GM10847 (cell line): Measurements from ENCODE around the gene BBOX1.

Experiments used
- POLR2A ChIP-seq: IDR thresholded peaks from 2 replicates; pipeline ENCODE4 v1.6.1; 2011; ENCODE audit not compliant: insufficient read length; ENCODE audit errors: extremely low read depth

Gene BBOX1

DNA sequence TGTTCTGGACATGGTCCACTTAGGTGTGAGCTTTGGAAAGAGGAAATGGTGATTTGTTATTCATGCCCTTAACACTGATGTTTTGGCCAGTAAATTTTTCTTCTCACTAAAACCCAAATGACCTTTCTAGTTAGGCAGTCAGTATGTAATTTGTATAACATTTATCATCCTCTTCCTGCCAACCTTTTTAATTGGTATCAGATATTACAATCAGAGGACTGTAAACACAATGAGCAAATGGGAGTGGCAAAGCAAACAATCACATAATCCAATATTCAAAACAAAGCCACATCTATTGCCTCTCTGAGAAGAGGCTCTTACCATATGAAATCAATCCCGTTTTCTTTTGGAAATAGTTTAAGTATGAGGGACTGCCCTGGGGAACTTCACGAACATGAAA is 49.1 kb downstream of the BBOX1 start:
- no peak for TF ChIP-seq POLR2A

DNA sequence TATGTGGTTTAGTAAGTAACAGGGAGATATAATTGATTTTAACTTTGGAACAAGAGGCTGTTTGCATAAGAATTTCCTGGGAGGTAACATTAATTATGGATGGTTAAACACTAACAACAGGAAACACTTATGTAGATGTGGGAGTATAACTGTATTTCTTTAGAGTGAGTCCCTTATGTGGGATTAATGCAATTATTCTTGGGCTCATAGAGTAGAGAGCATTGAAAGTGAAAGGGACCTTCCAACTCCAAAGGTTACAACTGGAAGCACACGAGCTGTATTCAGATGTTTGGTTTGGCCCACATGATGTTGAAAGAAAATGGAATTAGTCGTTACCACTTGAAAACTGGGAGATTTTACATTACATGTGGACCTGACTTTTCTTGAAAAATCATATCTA is 53.5 kb downstream of the BBOX1 start:
- no peak for TF ChIP-seq POLR2A

DNA sequence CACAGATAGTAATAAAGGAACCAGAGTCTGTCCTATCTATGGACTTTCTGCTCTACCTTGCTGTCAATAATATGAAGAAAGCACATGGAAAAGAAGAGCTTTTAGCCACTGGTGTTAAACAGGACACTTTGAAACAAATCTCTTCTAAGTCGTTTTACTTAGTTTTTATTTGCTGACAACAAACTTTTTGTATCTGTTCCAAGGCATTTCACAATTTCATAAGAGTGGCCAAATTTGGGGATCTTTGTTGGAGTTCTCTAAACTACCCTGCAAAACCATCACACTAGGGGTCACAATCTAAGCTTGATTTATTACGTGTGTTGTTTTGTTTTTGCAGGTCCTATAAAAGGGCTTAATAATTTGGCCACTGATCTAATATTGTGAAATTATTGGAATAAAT is 54.4 kb downstream of the BBOX1 start:
- TF ChIP-seq POLR2A: no peak

DNA sequence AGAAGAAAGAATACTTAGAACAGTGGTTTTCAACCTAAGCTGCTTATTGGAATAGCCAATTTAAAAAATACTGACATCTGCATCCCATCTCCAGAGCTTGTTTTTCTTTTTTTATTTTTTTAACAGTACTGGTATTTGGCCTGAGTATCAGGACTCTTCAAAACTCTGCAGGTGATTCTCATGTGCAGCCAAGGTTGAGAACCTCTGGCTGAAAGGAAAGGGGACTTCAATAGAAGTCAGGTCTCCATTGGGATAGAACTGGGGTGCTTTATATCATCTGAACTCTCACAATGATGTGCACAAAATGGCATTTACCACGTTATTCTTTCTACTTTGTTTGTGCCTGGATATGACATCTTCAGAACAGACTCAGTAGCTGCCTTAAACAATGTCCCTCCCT is 55.3 kb downstream of the BBOX1 start:
- TF ChIP-seq POLR2A: no peak

DNA sequence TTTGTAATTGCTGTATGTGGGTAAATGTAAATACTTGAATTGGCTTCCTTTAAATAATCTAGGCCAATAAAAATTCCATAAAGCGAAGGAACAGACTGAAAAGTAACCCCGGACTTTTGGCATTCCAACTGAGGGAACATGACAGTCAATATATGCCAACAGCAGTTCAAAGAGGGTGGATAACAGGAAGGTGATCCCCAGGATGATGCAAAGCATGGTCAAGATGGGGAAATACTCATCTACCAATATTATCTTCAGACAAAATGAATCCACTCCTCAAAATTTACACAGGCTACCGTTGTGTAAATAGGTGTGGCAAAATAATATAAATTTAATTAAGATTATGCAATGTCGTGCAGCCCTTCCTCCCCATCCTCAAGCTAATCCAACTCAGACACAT is 56.9 kb downstream of the BBOX1 start:
- no peak for TF ChIP-seq POLR2A

DNA sequence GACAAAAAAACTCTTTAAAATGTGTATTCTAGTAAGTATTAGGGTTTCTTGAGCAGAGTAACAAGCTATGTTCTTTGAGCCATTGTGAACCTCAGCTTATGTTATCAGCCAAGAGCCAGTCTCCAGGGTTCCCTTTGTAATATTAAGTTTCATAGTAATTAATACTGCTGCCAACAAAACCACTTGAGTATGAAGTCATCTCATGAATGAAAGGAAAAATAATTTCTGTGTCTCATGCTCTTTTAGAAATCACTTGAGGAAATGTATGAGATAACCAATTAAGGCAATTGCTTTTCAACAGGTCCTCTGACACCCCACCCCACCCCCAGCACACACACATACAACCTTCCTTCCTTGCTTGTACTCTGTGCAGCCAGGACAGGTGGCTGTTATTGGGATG is 59.9 kb downstream of the BBOX1 start:
- TF ChIP-seq POLR2A: no peak

DNA sequence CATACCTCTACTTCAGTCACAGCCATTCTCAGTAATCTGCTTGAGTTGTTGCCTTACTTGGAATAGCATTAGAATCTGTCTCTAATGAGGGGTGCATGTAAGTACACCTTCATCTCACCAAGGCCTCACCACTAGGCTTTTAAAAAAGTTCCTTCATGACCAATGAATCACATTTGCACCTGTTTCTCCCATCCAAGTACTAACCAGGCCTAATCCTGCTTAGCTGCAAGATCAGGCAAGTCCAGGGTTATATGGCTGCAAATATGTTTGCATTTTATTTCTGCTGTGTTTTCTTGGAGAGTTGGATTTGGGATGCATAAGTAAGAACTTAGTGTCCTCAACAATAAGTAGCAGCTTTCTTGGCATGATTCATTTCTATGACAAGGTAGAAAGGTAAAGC is 66.9 kb downstream of the BBOX1 start:
- no peak for TF ChIP-seq POLR2A

DNA sequence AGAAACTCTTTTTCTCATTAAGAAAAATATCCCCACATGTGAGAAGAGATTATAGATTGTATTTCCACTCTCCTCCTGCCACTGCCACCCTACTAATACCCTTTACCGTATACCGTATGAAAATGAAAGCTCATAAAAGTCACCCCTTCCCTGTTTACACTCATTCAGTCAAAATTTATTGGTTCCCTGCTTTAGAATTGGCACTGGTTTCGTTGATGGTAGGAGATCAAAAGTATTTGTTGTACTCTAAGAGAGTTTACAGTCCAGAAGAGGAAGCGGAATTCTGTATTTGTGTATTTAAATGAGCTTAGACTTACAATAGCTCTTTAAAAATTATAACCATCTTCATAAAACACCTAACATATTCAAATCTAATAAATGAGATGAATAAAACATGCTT is 68.2 kb downstream of the BBOX1 start:
- TF ChIP-seq POLR2A: no peak

DNA sequence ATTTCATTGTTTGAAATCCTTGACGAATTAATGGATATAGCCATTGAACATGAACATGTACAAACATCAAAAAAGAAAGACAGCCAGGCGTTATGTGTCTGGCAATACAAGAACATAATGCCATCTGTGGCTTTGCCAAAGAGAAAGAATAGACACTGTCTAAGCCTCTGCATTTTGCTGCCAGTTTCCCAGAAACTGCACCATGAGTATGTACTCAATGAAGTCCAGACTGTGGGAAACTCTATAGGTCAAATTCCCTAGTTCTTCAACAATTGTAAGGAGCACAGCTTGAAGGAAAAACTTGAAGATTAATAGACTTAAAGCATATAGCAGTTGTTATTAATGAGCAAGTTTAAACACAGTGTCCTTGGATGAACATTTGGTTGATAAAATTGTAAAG is 71.3 kb downstream of the BBOX1 start:
- TF ChIP-seq POLR2A: no peak

DNA sequence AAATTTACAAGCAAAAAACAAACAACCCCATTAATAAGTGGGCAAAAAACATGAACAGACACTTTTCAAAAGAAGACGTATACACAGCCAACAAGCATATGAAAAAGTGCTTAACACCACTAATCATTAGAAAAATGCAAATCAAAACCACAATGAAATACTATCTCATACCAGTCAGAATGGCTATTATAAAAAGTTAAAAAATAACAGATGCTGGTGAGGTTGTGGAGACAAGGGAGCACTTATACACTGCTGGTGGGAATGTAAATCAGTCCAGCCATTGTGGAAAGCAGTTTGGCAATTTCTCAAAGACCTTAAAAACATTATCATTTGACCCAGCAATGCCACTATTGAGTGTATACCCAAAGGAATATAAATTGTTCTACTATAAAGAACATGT is 72.3 kb downstream of the BBOX1 start:
- no peak for TF ChIP-seq POLR2A

DNA sequence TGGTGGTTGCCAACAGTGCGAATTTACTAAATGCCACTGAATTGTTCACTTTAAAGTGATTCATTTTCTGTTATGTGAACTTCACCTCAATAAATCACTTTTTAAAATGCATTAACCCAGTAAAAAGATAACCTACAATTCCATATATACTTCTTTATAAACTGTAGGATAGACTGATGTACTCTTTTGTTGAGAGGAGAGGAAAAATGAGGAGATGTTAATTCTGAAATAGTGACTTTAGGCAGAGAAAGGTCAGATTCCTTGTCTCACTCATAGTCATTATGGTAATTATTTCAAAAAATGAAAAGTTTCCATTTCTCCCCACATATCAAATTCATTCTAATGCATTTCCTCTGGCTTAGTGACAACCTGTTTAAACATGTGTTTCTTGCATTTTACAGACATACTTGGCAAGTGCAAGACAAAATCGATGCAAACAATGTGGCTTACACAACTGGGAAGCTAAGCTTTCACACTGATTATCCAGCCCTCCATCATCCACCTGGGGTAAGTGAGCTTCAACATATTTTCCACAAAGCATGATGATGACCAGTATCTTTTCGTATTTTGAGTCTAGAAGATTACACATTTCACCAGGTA is 74.5 kb downstream of the BBOX1 start:
- no peak for TF ChIP-seq POLR2A

DNA sequence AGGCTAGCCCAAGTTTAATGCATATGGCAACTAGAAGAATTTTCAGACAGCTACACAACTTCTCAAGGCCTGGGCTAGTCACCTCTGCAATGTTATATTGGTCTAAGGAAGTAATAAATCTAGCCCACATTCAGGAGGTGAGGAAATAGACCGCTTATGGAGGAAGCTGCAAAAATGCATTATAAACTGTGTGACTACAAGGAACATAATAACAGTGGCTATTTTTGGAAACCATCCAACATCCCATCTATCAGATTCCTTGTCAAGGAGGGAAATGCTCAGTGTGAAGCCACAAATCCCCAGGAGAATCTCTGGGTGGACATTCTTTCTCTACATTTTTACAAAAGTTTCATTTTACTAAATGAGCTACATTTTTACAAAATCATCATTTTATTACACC is 76.1 kb downstream of the BBOX1 start:
- no peak for TF ChIP-seq POLR2A

DNA sequence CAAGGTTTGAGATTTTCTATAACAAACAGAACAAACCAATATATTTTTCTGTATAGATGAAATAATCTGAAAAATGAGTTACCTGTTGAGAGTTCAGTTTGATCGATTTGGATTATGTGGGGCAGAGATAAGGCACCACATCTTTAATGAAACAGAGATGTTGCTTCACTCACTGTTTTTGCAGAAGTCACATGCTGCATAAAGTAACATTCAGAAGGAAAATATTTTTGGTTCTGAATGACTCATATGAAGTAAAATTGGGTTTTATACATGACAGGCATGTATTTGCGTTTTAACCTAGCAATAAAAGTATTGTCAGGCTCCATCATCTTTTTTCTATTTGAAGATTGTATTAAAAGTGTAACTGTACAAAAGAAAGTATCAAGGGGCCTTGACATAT is 77.8 kb downstream of the BBOX1 start:
- TF ChIP-seq POLR2A: no peak

DNA sequence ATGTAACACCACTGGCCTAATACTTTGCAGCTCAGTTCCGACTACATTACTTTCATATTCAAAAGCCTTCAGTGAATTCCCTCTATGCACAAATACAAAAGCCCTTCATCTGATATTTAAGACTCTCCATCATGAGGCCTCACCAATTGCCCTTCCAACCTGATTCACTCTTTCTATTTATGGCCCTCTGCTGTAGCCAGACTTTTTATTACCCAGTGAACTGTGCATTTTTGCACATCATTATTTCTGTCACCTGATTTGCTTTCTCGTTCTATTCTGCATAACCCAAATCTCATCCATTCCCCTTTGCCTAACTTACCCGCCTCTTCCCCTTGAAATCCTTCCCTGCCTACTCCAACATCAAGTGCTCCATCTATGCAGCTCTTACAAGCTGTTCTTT is 78.3 kb downstream of the BBOX1 start:
- TF ChIP-seq POLR2A: no peak

DNA sequence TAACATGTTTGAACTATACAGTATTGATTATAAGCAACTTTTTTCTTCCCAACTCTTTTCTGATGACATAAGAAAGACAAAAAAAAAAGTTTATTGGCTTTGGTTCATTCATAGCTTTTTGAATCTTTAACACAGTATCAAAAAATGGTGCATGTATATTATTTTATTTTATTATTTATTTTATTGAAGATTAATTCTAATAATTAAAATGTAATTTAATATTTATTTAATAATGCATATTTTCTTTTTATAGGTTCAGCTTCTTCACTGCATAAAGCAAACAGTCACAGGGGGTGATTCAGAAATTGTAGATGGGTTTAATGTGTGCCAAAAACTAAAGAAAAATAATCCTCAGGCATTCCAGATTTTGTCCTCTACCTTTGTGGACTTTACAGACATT is 78.8 kb downstream of the BBOX1 start:
- no peak for TF ChIP-seq POLR2A

DNA sequence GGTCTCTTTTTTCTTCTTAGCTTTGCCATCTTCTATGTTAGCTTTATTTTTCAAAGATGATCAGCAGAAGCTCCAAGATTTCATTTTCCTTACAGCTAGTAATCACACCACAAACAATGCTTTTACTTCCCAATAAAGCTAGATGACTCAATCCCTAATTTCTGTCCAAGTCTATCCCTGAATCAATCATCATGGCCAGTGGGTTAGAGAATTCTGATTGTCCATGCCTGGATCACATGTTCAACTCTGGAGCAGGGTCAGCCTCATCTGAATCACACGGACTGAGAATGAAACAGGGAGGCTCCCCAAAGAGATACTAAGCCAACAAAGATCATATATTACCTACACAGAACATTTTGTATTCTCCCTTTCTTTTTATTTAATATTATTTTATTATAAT is 79.6 kb downstream of the BBOX1 start:
- TF ChIP-seq POLR2A: no peak

DNA sequence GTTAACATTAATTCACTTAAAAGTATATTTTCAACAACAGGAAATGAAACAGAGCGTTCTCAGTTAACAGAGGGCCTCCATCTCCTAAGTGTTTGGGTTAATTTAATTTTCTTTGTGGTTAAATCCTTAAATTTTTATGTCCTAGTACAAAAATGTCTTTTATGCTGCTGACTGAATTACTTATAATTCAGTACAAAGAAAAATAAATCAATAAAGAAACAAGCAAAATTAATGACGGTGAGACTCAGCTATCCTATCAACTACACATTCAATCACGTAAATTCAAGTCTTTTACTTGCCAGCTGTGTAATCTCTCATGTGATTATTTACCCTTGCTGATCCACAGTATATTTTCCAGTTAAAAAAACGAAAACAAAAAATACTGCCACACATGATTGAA is 81.4 kb downstream of the BBOX1 start:
- TF ChIP-seq POLR2A: no peak

DNA sequence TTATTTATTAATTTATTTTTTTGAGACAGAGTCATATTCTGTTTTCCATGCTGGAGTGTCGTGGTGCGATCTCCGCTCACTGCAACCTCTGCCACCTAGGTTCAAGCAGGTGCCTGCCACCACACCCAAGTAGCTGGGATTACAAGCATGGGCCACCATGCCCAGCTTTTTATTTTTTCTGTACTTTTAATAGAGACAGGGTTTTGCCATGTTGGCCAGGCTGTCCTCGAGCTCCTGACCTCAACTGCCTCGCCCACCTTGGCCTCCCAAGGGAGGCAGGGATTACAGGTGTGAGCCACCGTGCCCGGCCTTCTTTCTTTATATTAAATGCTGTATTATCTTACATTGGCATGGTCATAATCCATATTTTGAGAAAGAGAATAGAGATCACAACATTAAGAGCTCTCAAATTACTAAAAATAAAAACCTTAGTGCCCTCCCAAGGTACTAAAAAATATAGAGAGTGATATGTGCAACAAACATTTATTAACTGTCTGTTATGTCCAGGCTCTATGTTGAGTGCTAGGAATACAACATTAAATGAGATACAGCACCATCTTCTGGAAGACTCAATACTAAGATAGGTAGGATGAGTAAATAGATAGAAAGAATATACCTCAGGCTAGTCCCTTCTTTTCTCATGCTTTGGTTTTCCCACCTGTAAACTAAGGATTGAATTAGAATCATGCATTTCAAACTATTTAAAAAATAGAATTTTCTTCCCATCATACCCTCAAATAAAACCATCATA is 84.1 kb downstream of the BBOX1 start:
- TF ChIP-seq POLR2A: no peak

DNA sequence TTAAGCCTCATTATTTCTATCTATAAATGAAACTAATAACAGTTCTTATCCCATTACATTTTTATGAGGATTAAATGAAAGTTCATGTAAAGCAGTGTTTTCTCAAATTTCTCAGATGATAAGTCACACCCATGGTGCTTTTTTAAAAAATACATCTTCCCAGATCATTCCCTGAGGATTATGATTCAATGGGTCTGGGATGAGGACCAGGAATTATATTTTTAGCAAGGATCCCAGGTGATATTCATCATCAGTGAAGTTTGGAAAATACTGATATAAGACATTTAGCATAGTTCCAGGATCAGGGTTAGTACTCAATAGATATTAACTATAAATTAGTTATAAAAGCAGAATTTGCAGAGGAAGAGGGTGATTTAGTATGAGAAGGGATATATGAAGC is 89.1 kb downstream of the BBOX1 start:
- TF ChIP-seq POLR2A: no peak
